GM23338 (cell line): ENCODE data around the gene ING5. TPM values are rescaled to one million over a fixed set of nuclear protein-coding genes. Genes with fewer than 3 reads are reported as not detected.

ENCODE experiments used
- ATAC-seq: fragments of 200-7000 bp; cut with Tn5 transposase; 3 replicates; pipeline ENCODE4 v1.9.1; 2020
- DNase-seq: peaks from one replicate; pipeline ENCODE4 v3.0.0-alpha.2; 2015; ENCODE audit warnings: low spot score
- H2AFZ ChIP-seq: fragments of 200-600 bp; sonication (generic); 2 replicates; pipeline ENCODE4 v1.8.0; 2016; ENCODE audit warnings: antibody characterized with exemption, mild to moderate bottlenecking, moderate library complexity
- H3F3A ChIP-seq: fragments of 200-600 bp; sonication (generic); replicated peaks from 2 replicates; pipeline ENCODE4 v1.8.0; 2017; ENCODE audit warnings: antibody characterized with exemption, mixed run types, low read depth
- H3K27ac ChIP-seq: fragments of 200-600 bp; sonication (generic); 2 replicates; pipeline ENCODE4 v1.6.1; 2016; ENCODE audit warnings: low read depth
- H3K27me3 ChIP-seq: fragments of 200-600 bp; sonication (generic); 2 replicates; pipeline ENCODE4 v1.8.0; 2016; ENCODE audit warnings: mild to moderate bottlenecking, mixed run types, moderate library complexity; ENCODE audit not compliant: insufficient read depth
- H3K36me3 ChIP-seq: fragments of 200-600 bp; sonication (generic); 2 replicates; pipeline ENCODE4 v1.8.0; 2016; ENCODE audit warnings: mild to moderate bottlenecking; ENCODE audit not compliant: insufficient read depth
- H3K4me1 ChIP-seq: fragments of 200-600 bp; sonication (generic); 2 replicates; pipeline ENCODE4 v1.8.0; 2016; ENCODE audit warnings: mild to moderate bottlenecking, moderate library complexity; ENCODE audit not compliant: insufficient read depth
- H3K4me2 ChIP-seq: fragments of 200-600 bp; sonication (generic); 2 replicates; pipeline ENCODE4 v1.7.1; 2017; ENCODE audit warnings: mixed run types
- H3K4me3 ChIP-seq: fragments of 200-600 bp; sonication (generic); 2 replicates; pipeline ENCODE4 v1.6.1; 2016; ENCODE audit warnings: mixed run types
- H3K79me2 ChIP-seq: fragments of 200-600 bp; sonication (generic); replicated peaks from 2 replicates; pipeline ENCODE4 v1.8.0; 2017; ENCODE audit warnings: mild to moderate bottlenecking; ENCODE audit not compliant: insufficient read depth
- H3K9me2 ChIP-seq: fragments of 200-600 bp; sonication (generic); 2 replicates; pipeline ENCODE4 v1.8.0; 2017; ENCODE audit not compliant: insufficient read depth
- H4K20me1 ChIP-seq: fragments of 200-600 bp; sonication (generic); replicated peaks from 2 replicates; pipeline ENCODE4 v1.8.0; 2017; ENCODE audit warnings: mild to moderate bottlenecking; ENCODE audit not compliant: insufficient read depth
- H3K27ac Mint-ChIP-seq: 2 replicates; pipeline ENCODE4 v1.8.0; 2020; ENCODE audit warnings: inconsistent platforms, mild to moderate bottlenecking, moderate library complexity, mixed read lengths
- H3K27me3 Mint-ChIP-seq: 3 replicates; pipeline ENCODE4 v1.8.0; 2022; ENCODE audit warnings: low read depth, mild to moderate bottlenecking, moderate library complexity, mixed read lengths, inconsistent platforms; ENCODE audit not compliant: insufficient read depth, poor library complexity
- H3K36me3 Mint-ChIP-seq: 3 replicates; pipeline ENCODE4 v1.8.0; 2021; ENCODE audit warnings: low read depth, mild to moderate bottlenecking, inconsistent platforms, moderate library complexity, mixed read lengths
- H3K4me1 Mint-ChIP-seq: 3 replicates; pipeline ENCODE4 v1.8.0; 2020; ENCODE audit warnings: mild to moderate bottlenecking, inconsistent platforms, mixed read lengths
- H3K4me3 Mint-ChIP-seq: 3 replicates; pipeline ENCODE4 v1.8.0; 2021; ENCODE audit warnings: moderate library complexity, mild to moderate bottlenecking, inconsistent platforms, mixed read lengths
- H3K9me3 Mint-ChIP-seq: 3 replicates; pipeline ENCODE4 v1.8.0; 2020; ENCODE audit warnings: moderate library complexity, mild to moderate bottlenecking, inconsistent platforms, mixed read lengths
- CREB1 ChIP-seq: fragments of 250-450 bp; sonication (Bioruptor Pico); IDR thresholded peaks from 2 replicates; pipeline ENCODE4 v1.5.0; 2020; ENCODE audit warnings: low read depth, mild to moderate bottlenecking, moderate library complexity
- EZH2 ChIP-seq: fragments of 200-600 bp; sonication (generic); IDR thresholded peaks from one replicate; pipeline ENCODE4 v1.8.0; 2017; ENCODE audit warnings: antibody characterized with exemption, mild to moderate bottlenecking, low read depth; ENCODE audit not compliant: unreplicated experiment
- EZH2phosphoT487 ChIP-seq: fragments of 200-600 bp; sonication (generic); IDR thresholded peaks from one replicate; pipeline ENCODE4 v1.8.1; 2018; ENCODE audit warnings: antibody characterized with exemption; ENCODE audit not compliant: unreplicated experiment
- JUNB ChIP-seq: IDR thresholded peaks from one replicate; pipeline ENCODE4 v1.6.1; 2016; ENCODE audit warnings: antibody characterized with exemption; ENCODE audit not compliant: unreplicated experiment
- NANOG ChIP-seq: IDR thresholded peaks from 2 replicates; pipeline ENCODE4 v1.6.1; 2016; ENCODE audit warnings: antibody characterized with exemption, borderline replicate concordance
- ZNF331 ChIP-seq: fragments of 250-450 bp; sonication (Bioruptor Pico); IDR thresholded peaks from 2 replicates; pipeline ENCODE4 v1.5.0; 2020; ENCODE audit warnings: low read depth, mild to moderate bottlenecking, moderate library complexity
- ZNF462 ChIP-seq: fragments of 250-450 bp; sonication (Bioruptor Pico); IDR thresholded peaks from 2 replicates; pipeline ENCODE4 v1.5.0; 2020; ENCODE audit warnings: mild to moderate bottlenecking, moderate library complexity
- polyA plus RNA-seq: library from polyadenylated mRNA; unstranded; fragments of >200 nt; fragmentation: Nextera tagmentation; extraction: Ambion mirVana; gene quantifications from 2 replicates; pipeline ENCODE4 v1.2.1, GENCODE V29; 2016
- total RNA-seq: library from RNA; depleted of rRNA; stranded (reverse); fragments of >200 nt; shearing (Covaris generic); gene quantifications from 2 replicates; pipeline ENCODE4 v1.2.3, GENCODE V29; 2014
- TF ChIP-seq, protein P1 (sequence below), 2 experiments: fragments of 200-600 bp in 1 of 2; sonication (generic) in 1 of 2; conservative IDR thresholded peaks; 2 replicates each; pipeline versions ENCODE4 v1.5.1 to v1.6.1; 2016 to 2017; ENCODE audit warnings: antibody characterized with exemption in 2 of 2, low read depth in 2 of 2, mild to moderate bottlenecking in 2 of 2, moderate library complexity in 1 of 2
- TF ChIP-seq, protein P2 (sequence below): IDR thresholded peaks from 2 replicates; pipeline ENCODE4 v1.6.1; 2016; ENCODE audit warnings: antibody characterized with exemption

The ING5 gene
- total and polyA plus RNA-seq, 2 experiments from 2014 or later, result 25.7 to 42.5 TPM

GRCh38 chr2:241654551-241654950 is 47.3 kb upstream of the ING5 start:
- no peak overlapping the region for H3K4me3 Mint-ChIP-seq
- no peak overlapping the region for H3K27ac Mint-ChIP-seq
- no peak overlapping the region for H2AFZ ChIP-seq
- no peaks in the 10 kb centered on the region for H3K27me3 ChIP-seq
- H3K4me3 ChIP-seq, result no peak overlapping the region
- peaks cover 12% of the 10 kb centered on the region for H3K4me1 ChIP-seq
- peaks cover 71% of the 10 kb centered on the region for H3K36me3 Mint-ChIP-seq
- TF ChIP-seq ZNF331 (CRISPR knock-in tag), result no peak
- no peak for TF ChIP-seq ZNF462 (CRISPR knock-in tag)
- TF ChIP-seq, protein P1, sequence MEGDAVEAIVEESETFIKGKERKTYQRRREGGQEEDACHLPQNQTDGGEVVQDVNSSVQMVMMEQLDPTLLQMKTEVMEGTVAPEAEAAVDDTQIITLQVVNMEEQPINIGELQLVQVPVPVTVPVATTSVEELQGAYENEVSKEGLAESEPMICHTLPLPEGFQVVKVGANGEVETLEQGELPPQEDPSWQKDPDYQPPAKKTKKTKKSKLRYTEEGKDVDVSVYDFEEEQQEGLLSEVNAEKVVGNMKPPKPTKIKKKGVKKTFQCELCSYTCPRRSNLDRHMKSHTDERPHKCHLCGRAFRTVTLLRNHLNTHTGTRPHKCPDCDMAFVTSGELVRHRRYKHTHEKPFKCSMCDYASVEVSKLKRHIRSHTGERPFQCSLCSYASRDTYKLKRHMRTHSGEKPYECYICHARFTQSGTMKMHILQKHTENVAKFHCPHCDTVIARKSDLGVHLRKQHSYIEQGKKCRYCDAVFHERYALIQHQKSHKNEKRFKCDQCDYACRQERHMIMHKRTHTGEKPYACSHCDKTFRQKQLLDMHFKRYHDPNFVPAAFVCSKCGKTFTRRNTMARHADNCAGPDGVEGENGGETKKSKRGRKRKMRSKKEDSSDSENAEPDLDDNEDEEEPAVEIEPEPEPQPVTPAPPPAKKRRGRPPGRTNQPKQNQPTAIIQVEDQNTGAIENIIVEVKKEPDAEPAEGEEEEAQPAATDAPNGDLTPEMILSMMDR (conservative IDR thresholded peaks at IDR 0.05; ENCODE audit: low read depth in 2 of 2), result no peak
- TF ChIP-seq, protein P2, sequence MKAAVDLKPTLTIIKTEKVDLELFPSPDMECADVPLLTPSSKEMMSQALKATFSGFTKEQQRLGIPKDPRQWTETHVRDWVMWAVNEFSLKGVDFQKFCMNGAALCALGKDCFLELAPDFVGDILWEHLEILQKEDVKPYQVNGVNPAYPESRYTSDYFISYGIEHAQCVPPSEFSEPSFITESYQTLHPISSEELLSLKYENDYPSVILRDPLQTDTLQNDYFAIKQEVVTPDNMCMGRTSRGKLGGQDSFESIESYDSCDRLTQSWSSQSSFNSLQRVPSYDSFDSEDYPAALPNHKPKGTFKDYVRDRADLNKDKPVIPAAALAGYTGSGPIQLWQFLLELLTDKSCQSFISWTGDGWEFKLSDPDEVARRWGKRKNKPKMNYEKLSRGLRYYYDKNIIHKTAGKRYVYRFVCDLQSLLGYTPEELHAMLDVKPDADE, result no peak
- no peak for TF ChIP-seq NANOG
- no peak for TF ChIP-seq JUNB
- no peak for TF ChIP-seq EZH2
- no peak for TF ChIP-seq CREB1 (CRISPR knock-in tag)
- TF ChIP-seq EZH2phosphoT487, result no peak
- no peak for DNase-seq
- no peak overlapping the region for H3K4me2 ChIP-seq
- H3K9me2 ChIP-seq, result no peaks in the 10 kb centered on the region
- no peak overlapping the region for H3K27ac ChIP-seq
- H3K79me2 ChIP-seq, result peaks cover 32% of the 10 kb centered on the region
- H3K36me3 ChIP-seq, result peaks cover 6% of the 10 kb centered on the region
- ATAC-seq, result no peak
- H4K20me1 ChIP-seq, result peaks cover 17% of the 10 kb centered on the region
- peaks cover 15% of the 10 kb centered on the region for H3K4me1 Mint-ChIP-seq
- peaks cover 13% of the 10 kb centered on the region for H3K27me3 Mint-ChIP-seq
- no peaks in the 10 kb centered on the region; the same call in 2 of the 3 replicates for H3K9me3 Mint-ChIP-seq
- H3F3A ChIP-seq, result peaks cover 8% of the 10 kb centered on the region
